AG09309 (cell line): ENCODE data around the gene GARS1.
"Not testable (repeated sequence)": the region's sequence is repeated elsewhere in the genome, so short reads cannot be mapped to it uniquely, and the experiment has no call there.

Experiments used
- DNase-seq: peaks from one replicate; pipeline ENCODE4 v3.0.0-alpha.2; 2010; ENCODE audit warnings: low read depth
- H3K4me3 ChIP-seq: 2 replicates; pipeline ENCODE4 v1.5.1; 2011; ENCODE audit warnings: mild to moderate bottlenecking, low read depth, low read length, moderate library complexity; ENCODE audit not compliant: control insufficient read depth
- CTCF ChIP-seq: IDR thresholded peaks from 2 replicates; pipeline ENCODE4 v1.5.1; 2011; ENCODE audit warnings: mild to moderate bottlenecking, low read depth, low read length, inconsistent platforms; ENCODE audit not compliant: insufficient read depth, control insufficient read depth; ENCODE audit errors: missing control alignments

The GARS1 gene

GRCh38 chr7:30567081-30567480 is 27.6 kb upstream of the GARS1 start:
- no peak for TF ChIP-seq CTCF
- no peak for DNase-seq
- no peak overlapping the region for H3K4me3 ChIP-seq

- H3K4me3 ChIP-seq, DNase-seq: not testable (repeated sequence)
These were observed 24.4 kb upstream of the GARS1 start for GRCh38 chr7:30570238-30570637.

- TF ChIP-seq CTCF: no peak
- no peak overlapping the region for H3K4me3 ChIP-seq
- no peak for DNase-seq
These were observed 22.4 kb upstream of the GARS1 start for GRCh38 chr7:30572212-30572841.

GRCh38 chr7:30575910-30576309 is 18.8 kb upstream of the GARS1 start:
- H3K4me3 ChIP-seq: no peak overlapping the region
- no peak for DNase-seq
- no peak for TF ChIP-seq CTCF

- DNase-seq: no peak
- H3K4me3 ChIP-seq: no peak overlapping the region
- no peak for TF ChIP-seq CTCF
These were observed 11.5 kb upstream of the GARS1 start for GRCh38 chr7:30583181-30583580.

GRCh38 chr7:30584415-30584814 is 10.3 kb upstream of the GARS1 start:
- no peak overlapping the region for H3K4me3 ChIP-seq
- DNase-seq: no peak
- TF ChIP-seq CTCF: no peak

- TF ChIP-seq CTCF: no peak
- no peak overlapping the region for H3K4me3 ChIP-seq
These were observed 9.7 kb upstream of the GARS1 start for GRCh38 chr7:30584965-30585364.

More at GRCh38 chr7:30584965-30585364, 9.7 kb upstream of the GARS1 start:
- no peak for DNase-seq
